Vagina (tissue), 2 donors: ENCODE data around the gene CCDC184.

Experiments used
- POLR2A ChIP-seq, 2 donors: fragments of 450-650 bp; IDR thresholded peaks; one replicate each; pipeline ENCODE4 v1.6.1; 2017; ENCODE audit warnings: antibody characterized with exemption in 2 of 2, mild to moderate bottlenecking in 2 of 2, moderate library complexity in 2 of 2
- TF ChIP-seq, protein P1 (sequence below), 3 experiments: fragments of 450-650 bp in 2 of 3; fragments of 200-600 bp in 1 of 3; sonication (generic) in 1 of 3; IDR thresholded peaks; one replicate each; pipeline ENCODE4 v1.5.1; 2017 to 2019; ENCODE audit warnings: antibody characterized with exemption in 3 of 3, mild to moderate bottlenecking in 2 of 3, moderate library complexity in 2 of 3

DNA sequence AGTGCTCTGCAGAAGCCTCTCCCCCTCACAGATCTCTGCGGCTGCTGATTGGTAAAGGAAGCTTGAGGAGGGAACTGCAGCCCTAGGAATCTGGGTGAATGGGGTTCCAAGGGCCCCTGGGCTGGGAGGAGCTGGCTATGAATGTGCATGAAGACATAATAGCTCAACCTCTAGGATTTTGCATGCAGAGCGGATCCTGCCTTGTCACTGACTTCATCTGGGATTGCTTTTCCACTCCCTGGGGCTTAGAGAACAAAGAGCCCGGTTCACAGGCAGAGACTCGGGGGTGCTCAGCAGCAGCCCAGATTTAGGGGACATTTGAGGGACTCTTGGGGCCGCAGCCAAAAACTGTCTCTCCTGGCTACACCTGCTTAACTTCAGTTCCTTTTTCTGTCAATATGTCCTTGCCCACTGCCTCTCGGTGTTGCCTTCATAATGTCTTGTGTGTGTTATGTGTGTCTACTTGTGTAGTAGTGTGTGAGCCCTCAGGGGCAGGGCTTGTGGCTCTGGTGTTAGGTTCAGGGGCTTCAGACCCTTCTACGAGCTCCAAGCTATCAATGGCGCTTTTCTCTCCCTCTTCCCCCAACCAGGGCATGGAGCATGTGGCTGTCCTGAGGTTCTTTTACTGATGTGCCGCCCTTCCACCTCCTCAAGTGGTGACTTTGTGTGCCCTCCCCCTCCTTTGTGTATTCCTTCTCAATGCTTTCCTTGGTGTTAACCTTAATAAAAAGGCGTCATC is 1.9 kb downstream of the CCDC184 start:
- TF ChIP-seq, protein P1, sequence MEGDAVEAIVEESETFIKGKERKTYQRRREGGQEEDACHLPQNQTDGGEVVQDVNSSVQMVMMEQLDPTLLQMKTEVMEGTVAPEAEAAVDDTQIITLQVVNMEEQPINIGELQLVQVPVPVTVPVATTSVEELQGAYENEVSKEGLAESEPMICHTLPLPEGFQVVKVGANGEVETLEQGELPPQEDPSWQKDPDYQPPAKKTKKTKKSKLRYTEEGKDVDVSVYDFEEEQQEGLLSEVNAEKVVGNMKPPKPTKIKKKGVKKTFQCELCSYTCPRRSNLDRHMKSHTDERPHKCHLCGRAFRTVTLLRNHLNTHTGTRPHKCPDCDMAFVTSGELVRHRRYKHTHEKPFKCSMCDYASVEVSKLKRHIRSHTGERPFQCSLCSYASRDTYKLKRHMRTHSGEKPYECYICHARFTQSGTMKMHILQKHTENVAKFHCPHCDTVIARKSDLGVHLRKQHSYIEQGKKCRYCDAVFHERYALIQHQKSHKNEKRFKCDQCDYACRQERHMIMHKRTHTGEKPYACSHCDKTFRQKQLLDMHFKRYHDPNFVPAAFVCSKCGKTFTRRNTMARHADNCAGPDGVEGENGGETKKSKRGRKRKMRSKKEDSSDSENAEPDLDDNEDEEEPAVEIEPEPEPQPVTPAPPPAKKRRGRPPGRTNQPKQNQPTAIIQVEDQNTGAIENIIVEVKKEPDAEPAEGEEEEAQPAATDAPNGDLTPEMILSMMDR (IDR thresholded peaks at IDR 0.05), result no peak
- TF ChIP-seq POLR2A (IDR thresholded peaks at IDR 0.05), result no peak
